22Rv1 (cell line): ENCODE results near the gene MBD2.

Source experiments
- ZFX ChIP-seq: fragments of 450-650 bp; IDR thresholded peaks from 2 replicates; pipeline ENCODE4 v1.6.1; 2017; ENCODE audit warnings: antibody characterized with exemption, borderline replicate concordance
- TF ChIP-seq, protein P1 (sequence below): fragments of 450-650 bp; IDR thresholded peaks from 2 replicates; pipeline ENCODE4 v1.5.1; 2017; ENCODE audit warnings: mild to moderate bottlenecking

DNA sequence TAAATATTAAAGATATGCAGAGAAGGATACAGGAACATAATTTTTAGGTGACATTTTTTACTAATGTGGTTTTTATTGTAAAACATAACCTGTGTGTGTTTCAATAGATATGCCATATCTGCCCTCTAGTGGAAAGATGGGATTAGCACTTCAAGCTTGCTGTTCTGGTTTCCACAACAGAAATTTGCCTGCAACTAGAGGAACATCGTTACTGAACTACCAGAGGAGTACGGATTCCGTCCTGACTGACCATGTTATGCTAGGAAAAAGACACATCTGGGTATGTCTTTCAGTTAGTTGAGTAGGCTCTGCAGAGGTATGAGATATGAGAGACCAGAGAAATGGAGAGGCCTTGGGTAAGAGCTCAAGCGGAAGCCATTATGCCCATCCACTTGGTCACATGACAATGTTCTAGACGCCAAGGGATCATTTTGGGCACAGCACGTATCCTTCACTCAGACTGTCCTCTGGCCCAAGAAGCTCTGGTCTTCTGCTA is 104.9 kb downstream of the MBD2 start:
- TF ChIP-seq, protein P1, sequence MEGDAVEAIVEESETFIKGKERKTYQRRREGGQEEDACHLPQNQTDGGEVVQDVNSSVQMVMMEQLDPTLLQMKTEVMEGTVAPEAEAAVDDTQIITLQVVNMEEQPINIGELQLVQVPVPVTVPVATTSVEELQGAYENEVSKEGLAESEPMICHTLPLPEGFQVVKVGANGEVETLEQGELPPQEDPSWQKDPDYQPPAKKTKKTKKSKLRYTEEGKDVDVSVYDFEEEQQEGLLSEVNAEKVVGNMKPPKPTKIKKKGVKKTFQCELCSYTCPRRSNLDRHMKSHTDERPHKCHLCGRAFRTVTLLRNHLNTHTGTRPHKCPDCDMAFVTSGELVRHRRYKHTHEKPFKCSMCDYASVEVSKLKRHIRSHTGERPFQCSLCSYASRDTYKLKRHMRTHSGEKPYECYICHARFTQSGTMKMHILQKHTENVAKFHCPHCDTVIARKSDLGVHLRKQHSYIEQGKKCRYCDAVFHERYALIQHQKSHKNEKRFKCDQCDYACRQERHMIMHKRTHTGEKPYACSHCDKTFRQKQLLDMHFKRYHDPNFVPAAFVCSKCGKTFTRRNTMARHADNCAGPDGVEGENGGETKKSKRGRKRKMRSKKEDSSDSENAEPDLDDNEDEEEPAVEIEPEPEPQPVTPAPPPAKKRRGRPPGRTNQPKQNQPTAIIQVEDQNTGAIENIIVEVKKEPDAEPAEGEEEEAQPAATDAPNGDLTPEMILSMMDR: peak; percentile 85
- no peak for TF ChIP-seq ZFX
